OCI-LY7 (cell line): ENCODE results near the gene UBL4A.

Source experiments
- CTCF ChIP-seq: fragments of 200-600 bp; sonication (generic); conservative IDR thresholded peaks from 2 replicates; pipeline ENCODE4 v1.5.1; 2014; ENCODE audit warnings: mild to moderate bottlenecking, antibody characterized with exemption, low read length, moderate library complexity, mixed read lengths
- EZH2phosphoT487 ChIP-seq: fragments of 200-600 bp; sonication (generic); IDR thresholded peaks from 2 replicates; pipeline ENCODE4 v1.6.1; 2018; ENCODE audit warnings: low read depth, borderline replicate concordance, mild to moderate bottlenecking, mixed run types, antibody characterized with exemption, low read length, moderate library complexity, mixed read lengths

GRCh38 chrX:154473683-154474082 is 12.7 kb downstream of the UBL4A start:
- no peak for TF ChIP-seq CTCF
- no peak for TF ChIP-seq EZH2phosphoT487
